ENCODE data around the gene NDRG3. TPM values are rescaled to one million over a fixed set of nuclear protein-coding genes. Genes with fewer than 3 reads are reported as not detected.

Gene NDRG3
- polyA plus RNA-seq, 1 experiment: 39.5 TPM

DNA sequence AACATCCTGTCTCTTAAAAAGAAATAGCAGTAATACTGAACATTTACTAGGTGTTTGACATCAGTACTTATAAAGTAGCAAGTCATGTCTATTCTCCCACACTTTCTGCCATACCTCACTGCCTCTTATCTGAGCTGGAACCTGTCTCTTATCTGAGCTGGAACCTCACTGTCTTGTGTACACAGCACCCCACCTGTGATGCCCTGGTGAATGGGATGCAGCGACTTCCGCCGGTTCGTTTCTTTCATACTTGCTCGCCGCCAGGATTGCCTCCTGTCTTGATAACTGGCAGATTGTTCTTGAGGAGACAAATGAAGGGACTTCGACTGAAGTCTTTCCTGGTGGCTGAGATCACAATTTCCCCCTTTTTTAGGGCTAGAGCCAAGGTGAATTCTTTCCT, 24.8 kb upstream of the NDRG3 start:
- H3K4me3 ChIP-seq (ENCODE audit: low read depth, low read length): no peak overlapping the region
- no peak for DNase-seq (ENCODE audit: low read depth, low spot score)
- TF ChIP-seq, protein P1, sequence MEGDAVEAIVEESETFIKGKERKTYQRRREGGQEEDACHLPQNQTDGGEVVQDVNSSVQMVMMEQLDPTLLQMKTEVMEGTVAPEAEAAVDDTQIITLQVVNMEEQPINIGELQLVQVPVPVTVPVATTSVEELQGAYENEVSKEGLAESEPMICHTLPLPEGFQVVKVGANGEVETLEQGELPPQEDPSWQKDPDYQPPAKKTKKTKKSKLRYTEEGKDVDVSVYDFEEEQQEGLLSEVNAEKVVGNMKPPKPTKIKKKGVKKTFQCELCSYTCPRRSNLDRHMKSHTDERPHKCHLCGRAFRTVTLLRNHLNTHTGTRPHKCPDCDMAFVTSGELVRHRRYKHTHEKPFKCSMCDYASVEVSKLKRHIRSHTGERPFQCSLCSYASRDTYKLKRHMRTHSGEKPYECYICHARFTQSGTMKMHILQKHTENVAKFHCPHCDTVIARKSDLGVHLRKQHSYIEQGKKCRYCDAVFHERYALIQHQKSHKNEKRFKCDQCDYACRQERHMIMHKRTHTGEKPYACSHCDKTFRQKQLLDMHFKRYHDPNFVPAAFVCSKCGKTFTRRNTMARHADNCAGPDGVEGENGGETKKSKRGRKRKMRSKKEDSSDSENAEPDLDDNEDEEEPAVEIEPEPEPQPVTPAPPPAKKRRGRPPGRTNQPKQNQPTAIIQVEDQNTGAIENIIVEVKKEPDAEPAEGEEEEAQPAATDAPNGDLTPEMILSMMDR (IDR thresholded peaks at IDR 0.05; ENCODE audit: low read depth, low read length): no peak
- H3K9me3 ChIP-seq (ENCODE audit: control insufficient read depth, insufficient read depth, low read length): no peaks in the 10 kb centered on the region; the same call in 1 of the 2 replicates
- CTCF ChIA-PET: interaction anchor here (2.5 kb wide), 1 partner anchor 16 kb away, joined by 17 read pairs; no protein-coding TSS in a partner anchor
- H3K27ac ChIP-seq (ENCODE audit: low read depth, low read length): no peak overlapping the region
- POLR2A ChIA-PET: no interaction called here
- H3K27me3 ChIP-seq (ENCODE audit: control insufficient read depth, insufficient read depth, low read length): no peaks in the 10 kb centered on the region

DNA sequence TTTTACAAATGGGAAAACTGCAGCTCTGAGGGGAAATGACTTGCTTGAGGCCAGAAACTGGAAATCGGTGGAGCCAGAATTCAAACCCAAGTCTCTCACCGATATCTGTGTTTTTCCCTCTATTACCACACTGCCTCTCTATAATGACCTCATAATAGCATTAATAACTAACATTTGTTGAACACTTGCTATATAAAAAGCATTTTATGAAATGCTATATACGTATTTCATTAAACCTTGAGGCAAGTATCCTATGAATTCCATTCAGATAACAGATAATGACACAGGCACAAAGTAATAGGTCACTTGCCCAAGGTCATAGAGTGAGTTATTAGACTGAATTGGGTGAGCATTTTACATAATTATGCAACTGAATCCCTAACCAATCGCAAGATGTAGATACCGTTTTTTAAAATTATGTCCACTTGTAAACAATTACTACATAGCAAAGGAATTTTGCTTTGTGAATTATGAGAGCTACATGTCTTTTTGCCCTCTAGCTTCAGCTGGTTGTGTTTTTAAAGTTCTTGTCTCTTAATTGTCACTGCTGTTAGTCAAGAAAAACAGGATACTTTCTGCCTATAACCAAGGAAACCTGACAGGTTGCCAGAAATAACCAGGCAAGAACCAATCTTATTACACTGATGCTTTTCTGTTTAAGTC, 23.0 kb upstream of the NDRG3 start:
- H3K27me3 ChIP-seq (ENCODE audit: control insufficient read depth, insufficient read depth, low read length): no peaks in the 10 kb centered on the region
- TF ChIP-seq, protein P1 (IDR thresholded peaks at IDR 0.05; ENCODE audit: low read depth, low read length): no peak
- DNase-seq (ENCODE audit: low read depth, low spot score): no peak
- POLR2A ChIA-PET: interaction anchor here (0.6 to 0.7 kb wide), 3 partner anchors 14 to 79 kb away, joined by 3 to 12 read pairs (median 8); no protein-coding TSS in a partner anchor
- H3K4me3 ChIP-seq (ENCODE audit: low read depth, low read length): no peak overlapping the region
- CTCF ChIA-PET: interaction anchor here (1.1 to 2.5 kb wide), 6 partner anchors 13 to 151 kb away, joined by 3 to 17 read pairs (median 3); a partner anchor contains a TSS
- H3K27ac ChIP-seq (ENCODE audit: low read depth, low read length): no peak overlapping the region
- H3K9me3 ChIP-seq (ENCODE audit: control insufficient read depth, insufficient read depth, low read length): no peaks in the 10 kb centered on the region; the same call in 1 of the 2 replicates

DNA sequence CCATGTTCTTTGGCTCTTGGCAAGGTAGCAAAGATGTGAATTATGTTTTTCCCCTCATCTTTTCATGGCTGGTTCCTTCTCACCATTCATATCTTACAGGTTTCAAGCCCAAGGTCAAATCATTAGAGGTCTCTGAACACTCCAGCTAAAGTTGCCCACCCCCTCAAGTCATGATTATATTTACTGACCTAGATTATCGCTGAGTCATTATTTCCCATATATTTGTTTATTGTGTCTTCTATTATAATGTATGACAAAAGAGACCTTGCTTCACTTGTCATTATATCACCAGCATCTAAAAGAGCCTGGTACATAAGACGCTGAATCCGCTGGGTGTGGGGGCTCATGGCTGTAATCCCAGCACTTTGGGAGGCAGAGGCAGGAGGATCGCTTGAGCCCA, 15.2 kb upstream of the NDRG3 start:
- ChIA-PET CTCF (interaction anchor here (1.5 kb wide), 1 partner anchor 13 kb away, joined by 3 read pairs; the partner anchor contains the start of gene DSN1), POLR2A (no interaction called here)

DNA sequence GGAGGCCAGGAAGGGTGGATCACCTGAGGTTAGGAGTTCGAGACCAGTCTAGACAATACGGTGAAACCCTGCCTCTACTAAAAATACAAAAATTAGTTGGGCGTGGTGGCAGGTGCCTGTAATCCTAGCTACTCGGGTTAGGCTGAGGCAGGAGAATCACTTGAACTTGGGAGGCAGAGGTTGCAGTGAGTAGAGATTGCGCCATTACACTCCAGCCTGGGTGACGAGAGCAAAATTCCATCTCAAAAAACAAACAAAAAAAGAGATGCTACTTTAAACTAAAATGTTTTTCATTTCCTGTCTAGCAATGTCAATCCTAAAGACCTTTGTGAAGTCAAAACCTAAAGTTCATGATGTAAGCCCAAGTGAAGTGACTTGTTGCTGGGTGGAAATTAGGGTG, 14.8 kb upstream of the NDRG3 start:
- ChIA-PET POLR2A (no interaction called here), CTCF (interaction anchor here (1.5 kb wide), 1 partner anchor 13 kb away, joined by 3 read pairs; the partner anchor contains the start of gene DSN1)
- H3K27me3 ChIP-seq (ENCODE audit: control insufficient read depth, insufficient read depth, low read length): no peaks in the 10 kb centered on the region
- DNase-seq (ENCODE audit: low read depth, low spot score): no peak
- H3K4me3 ChIP-seq (ENCODE audit: low read depth, low read length): no peak overlapping the region
- H3K27ac ChIP-seq (ENCODE audit: low read depth, low read length): no peak overlapping the region
- H3K9me3 ChIP-seq (ENCODE audit: control insufficient read depth, insufficient read depth, low read length): no peaks in the 10 kb centered on the region
- TF ChIP-seq, protein P1 (IDR thresholded peaks at IDR 0.05; ENCODE audit: low read depth, low read length): no peak

More for the DNA sequence above, 15.2 kb upstream of the NDRG3 start:
- Histone ChIP-seq H3K9me3 (ENCODE audit: control insufficient read depth, insufficient read depth, low read length) (no peaks in the 10 kb centered on the region), H3K27ac (ENCODE audit: low read depth, low read length) (no peak overlapping the region), H3K27me3 (ENCODE audit: control insufficient read depth, insufficient read depth, low read length) (no peaks in the 10 kb centered on the region), H3K4me3 (ENCODE audit: low read depth, low read length) (no peak overlapping the region)
- TF ChIP-seq, protein P1 (IDR thresholded peaks at IDR 0.05; ENCODE audit: low read depth, low read length): no peak
- no peak for DNase-seq (ENCODE audit: low read depth, low spot score)

DNA sequence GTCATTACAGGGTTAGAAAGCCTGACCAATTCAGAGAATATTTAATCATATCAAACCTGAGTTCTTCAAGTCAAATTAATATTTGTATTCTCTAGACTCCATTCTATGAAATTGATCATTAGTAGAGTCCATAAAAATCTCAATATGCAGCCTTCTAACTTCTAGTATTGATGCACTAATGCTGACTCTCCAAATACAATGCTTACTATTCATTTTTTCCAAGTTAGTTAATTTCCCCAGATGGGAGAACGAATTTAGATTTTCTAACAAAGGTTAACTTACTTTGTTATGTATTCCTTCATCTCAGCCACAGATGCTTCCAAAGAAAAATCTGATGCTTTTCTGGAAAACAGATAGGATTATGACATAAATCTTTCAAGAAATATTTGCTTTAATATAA, 12.4 kb upstream of the NDRG3 start:
- Histone ChIP-seq H3K27me3 (ENCODE audit: control insufficient read depth, insufficient read depth, low read length) (no peaks in the 10 kb centered on the region), H3K9me3 (ENCODE audit: control insufficient read depth, insufficient read depth, low read length) (no peaks in the 10 kb centered on the region), H3K27ac (ENCODE audit: low read depth, low read length) (no peak overlapping the region), H3K4me3 (ENCODE audit: low read depth, low read length) (no peak overlapping the region)
- CTCF ChIA-PET: interaction anchor here (1.6 kb wide), 1 partner anchor 16 kb away, joined by 4 read pairs; the partner anchor contains the start of gene DSN1
- DNase-seq (ENCODE audit: low read depth, low spot score): no peak
- POLR2A ChIA-PET: interaction anchor here (0.6 kb wide), 1 partner anchor 37 kb away, joined by 3 read pairs; no protein-coding TSS in a partner anchor
- TF ChIP-seq, protein P1 (IDR thresholded peaks at IDR 0.05; ENCODE audit: low read depth, low read length): no peak
